Suppressor macrophage treated with lipopolysaccharide for 4 hours (primary cell): ENCODE results near the gene RFLNA.
"Not testable (repeated sequence)": the region's sequence is repeated elsewhere in the genome, so short reads cannot be mapped to it uniquely, and the experiment has no call there.

Experiments
- DNase-seq: peaks from one replicate; pipeline ENCODE4 v3.0.0-alpha.2; 2020

RFLNA gene

DNA sequence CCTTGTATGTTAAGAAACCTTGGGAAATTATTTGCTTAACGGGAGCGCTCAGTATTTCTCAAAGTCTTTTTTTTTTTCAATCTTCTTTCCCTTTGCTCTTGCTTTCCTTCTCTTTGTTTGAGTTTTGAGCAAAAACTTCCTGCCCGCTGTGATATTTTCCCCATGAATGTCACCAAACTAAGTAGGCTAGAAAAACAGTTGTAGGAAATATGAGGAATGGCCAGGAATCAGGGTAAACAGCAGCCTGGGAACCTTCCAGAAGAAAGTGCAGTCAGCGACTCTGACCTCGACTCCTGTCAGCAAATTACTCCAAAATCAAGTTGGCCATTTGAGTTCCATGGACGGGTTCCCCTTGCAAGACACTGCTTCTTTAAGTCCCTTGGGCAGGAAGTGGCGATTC is 11.6 kb upstream of the RFLNA start:
- DNase-seq: no peak

- no peak for DNase-seq
Observed at GRCh38 chr12:124284368-124284767, 10.5 kb upstream of the RFLNA start.

DNA sequence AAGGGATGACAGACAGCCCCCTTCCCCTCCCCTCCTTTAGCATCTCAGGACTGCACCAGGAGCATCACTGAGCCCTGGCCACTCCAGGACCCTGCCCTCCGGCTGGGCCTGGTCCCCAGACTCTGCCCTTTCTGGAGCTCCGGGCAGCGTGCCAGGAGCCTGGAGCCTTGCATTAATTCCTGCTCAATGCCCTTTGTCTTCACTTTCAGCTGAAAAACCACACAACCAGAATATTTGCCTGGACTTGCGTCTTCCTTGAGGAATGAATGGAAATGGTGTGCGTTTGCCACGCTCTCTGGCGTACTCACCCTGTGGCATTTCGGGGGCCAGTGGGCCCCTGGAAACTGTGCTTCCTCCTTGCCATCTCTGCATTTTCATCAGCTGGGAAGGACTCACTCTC is 8.5 kb upstream of the RFLNA start:
- DNase-seq: no peak

DNA sequence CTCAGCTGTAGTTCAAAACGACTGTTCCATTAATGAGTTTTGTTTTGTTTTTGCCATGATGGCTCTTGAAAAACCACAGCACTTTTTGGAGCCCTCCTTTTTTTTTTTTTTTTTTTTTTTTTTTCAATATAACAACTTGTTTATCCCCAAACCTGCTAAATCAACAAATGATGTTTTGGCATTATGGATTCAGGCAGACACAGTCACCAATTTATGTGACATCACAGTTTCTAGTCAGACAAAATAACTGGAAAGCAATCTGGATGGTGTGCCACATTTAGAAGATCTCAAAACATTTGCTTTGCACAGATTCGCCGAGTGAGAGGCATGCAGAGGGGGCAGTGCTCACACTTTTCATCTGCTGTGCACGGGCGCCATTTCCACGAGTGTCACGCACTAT is 7.9 kb upstream of the RFLNA start:
- no peak for DNase-seq

- peak; percentile 41 for DNase-seq
Observed at GRCh38 chr12:124289634-124290600, 5.0 kb upstream of the RFLNA start.

DNA sequence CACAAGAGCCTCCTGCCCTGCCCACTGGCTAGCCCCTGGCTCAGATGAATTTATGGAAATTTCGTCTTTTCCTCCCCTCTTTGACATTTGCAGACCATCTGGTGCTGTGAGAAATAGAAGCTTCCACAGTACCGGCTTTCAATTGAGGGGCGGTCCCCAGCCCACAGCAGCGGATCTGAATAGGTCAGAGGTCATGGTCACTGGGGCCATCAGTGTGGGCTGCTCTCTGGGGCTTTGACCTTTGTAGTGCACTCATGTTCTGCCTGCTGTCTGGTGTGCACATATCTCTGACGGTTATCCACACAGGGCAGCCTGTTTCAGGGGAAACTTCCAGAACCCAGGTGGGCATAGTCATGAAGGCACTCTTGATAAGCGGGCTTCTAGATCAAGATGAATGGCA is 2.5 kb upstream of the RFLNA start:
- no peak for DNase-seq

DNA sequence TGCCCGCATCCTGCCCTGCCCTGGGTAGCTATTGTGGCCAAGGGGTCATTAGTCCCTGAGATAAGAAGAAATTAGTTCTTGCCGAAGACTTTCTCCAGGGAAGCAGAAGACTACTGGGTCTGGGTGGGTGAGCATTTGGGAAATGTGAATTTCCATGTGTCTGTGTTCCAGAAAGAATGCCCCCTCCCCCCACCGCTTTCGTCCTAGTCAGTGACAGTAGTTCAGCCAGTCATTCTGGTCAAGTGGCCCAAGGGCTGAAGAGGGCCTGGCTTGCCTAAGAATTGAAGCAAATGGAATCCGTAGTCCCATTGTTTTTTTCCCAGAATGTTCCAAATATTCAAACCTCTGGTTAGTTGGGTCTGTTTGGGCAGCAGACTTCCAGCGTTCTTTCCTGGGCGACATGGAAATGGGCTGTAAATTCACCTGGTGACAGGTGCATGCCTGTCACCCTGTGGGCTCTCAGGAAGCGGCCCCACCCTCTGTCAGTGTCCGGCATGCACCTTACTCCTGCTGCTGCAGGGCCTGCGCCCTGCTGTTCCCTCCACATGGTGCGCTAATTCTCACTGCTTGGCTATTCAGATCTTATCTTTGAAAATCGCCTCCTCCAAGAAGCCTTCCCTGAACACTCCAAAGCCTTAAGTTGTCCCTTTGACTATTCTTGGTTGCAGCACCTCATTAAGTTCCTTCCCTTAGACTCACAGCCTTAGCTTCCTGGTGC is 1.4 kb upstream of the RFLNA start:
- no peak for DNase-seq

- no peak for DNase-seq
Observed at GRCh38 chr12:124295431-124296058, 652 bp downstream of the RFLNA start.

DNA sequence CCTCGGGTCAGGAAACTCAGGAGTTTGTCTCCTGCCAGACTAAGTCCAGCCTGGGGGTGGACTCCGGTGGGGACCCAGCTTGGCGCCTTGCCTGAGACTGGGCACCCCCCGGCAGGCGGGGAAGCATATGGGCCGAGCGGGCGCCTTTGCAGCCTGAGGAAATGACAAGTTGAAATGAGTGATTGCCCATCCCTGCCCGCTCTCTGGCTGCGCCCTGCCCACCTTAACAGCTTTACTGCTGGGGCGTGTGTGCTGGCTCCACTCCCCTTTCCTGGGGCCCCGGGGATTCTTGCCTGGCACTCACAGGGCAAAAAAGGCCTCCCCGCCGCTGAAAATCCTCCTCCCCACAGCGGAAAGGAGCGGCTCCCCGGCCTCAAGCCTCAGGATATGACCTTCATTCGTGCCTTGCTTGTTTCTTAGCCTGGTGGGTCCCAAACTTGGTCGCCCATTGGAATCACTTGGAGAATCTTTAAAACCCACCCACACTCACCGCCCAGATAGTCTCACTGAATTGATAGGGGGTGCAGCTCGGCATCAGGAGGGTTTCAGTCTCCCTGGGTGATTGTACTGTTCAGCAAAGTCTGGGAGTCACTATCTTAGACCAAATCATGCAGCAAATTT is 1.5 kb downstream of the RFLNA start:
- DNase-seq: no peak

DNA sequence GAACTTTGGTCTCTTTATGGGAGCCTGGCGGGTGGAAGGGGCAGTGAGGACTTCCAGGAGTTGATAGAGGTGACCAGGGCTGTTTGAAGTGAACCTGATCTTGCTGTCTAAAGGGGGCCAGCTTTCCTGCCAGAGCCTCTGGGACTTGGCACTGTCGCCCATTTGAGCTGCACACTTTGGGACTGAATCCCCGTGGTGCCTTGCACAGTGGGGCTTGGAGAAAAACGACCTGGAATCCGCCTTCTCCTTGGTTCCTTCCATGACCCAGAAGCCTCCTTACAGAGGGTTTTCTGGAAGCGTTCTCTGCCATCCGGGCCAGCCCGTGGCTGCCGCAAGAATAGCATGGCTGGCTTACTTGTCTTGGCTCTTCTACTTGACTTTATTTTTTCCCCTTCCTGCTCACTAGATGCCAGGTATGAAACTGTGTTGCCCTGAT is 2.0 kb downstream of the RFLNA start:
- no peak for DNase-seq

DNA sequence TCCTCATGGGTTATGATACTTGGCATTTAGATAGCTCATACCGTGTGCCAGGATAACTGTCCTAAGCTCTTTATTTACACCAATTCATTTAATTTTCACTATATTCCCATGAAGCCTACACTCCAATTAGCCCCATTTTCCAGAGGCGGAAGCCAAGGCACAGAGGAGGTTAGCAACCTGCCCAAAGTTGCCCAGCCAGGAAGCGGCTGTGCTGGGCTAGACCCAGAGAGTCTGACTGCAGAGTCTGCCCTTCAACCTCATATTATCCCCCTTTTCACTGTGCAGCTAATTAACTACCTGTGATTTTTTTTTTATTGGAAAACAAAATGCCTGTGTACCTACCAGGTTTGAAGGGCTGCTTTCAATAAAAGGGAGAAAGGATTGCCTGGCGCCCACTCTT is 2.5 kb downstream of the RFLNA start:
- DNase-seq: no peak

- no peak for DNase-seq
Observed at GRCh38 chr12:124297856-124298255, 3.0 kb downstream of the RFLNA start.

GRCh38 chr12:124298685-124299410 is 4.0 kb downstream of the RFLNA start:
- no peak for DNase-seq

- no peak for DNase-seq
Observed at GRCh38 chr12:124299628-124300388, 4.9 kb downstream of the RFLNA start.

DNA sequence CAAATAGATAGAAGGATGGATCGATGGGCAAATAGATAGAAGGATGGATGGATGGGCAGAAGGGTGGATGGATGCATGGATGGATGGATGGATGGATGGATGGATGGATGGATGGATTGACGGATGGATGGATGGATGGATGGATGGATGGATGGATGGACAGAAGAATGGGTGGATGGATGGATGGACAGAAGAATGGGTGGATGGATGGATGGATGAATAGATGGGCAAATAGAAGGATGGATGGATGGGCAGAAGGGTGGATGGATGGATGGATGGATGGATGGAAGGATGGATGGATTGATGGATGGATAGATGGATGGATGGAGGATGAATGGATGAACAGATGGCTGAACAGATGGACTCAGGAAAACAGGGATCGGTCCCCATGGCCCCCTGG is 5.8 kb downstream of the RFLNA start:
- DNase-seq: not testable (repeated sequence)

DNA sequence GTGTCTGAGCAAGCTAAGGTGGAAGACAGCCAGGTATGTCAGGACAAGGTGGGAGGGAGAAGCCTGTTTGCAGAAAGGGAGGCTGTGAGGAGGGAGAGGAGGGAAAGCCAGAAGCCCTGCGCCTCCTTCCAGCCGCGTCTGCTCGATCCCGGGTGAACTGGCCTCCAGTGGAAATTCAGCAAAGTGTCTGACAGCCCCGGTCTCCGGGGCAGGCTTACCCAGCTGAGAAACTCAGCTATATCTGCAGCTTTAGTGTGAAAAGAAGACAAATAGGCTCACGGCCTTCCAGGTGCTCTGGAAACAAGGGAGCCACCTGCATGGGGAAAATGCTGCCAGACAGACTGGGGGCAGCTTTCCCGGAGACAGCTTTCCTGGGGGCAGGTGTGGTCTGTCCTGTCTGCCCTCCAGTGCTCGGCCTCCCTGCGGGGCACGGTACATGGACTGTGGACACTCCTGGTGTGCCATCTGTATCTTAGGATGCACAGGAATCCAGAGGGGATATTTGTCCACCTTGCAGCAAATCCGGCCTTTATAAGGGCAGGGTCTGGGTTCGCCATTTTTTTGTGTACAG is 6.3 kb downstream of the RFLNA start:
- no peak for DNase-seq

DNA sequence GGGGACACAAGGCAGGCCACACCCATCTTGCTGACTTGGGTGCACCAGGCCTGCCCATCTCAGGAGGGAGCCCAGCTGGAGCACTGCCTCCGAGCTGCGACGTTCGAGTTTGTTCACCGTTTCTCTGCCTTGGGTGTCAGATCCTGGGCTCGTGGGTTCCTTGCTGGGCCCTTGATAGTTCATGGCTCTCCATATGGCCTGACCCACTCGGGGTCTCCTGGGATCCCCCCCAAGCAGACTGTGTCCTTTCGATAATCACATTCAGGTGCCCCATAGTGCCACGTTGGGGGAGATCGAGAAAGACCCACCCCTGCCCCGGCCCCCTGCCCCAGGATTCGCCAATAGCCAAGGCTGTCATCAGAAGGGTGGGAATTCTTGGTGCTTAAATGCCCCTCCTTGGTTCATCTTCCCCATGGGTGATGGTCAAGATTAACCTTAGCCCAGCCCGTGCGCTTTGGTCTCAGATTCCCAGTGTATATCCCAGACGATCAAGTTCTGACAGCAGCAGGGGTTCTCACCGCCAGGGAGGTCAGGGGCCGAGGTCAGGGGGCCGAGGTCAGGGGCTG is 7.4 kb downstream of the RFLNA start:
- no peak for DNase-seq

- no peak for DNase-seq
Observed at GRCh38 chr12:124302807-124303578, 8.1 kb downstream of the RFLNA start.

GRCh38 chr12:124303579-124304313 is 8.9 kb downstream of the RFLNA start:
- no peak for DNase-seq
